HUES64 (cell line): ENCODE measurements around the gene YEATS4.

Source experiments
- H3K27ac ChIP-seq: 2 replicates; pipeline ENCODE4 v1.7.0; 2013; ENCODE audit warnings: low read depth, low read length, inconsistent platforms
- H3K27me3 ChIP-seq: 2 replicates; pipeline ENCODE4 v1.6.1; 2013; ENCODE audit warnings: mild to moderate bottlenecking, low read length; ENCODE audit not compliant: insufficient read depth
- H3K36me3 ChIP-seq: 2 replicates; pipeline ENCODE4 v1.6.1; 2013; ENCODE audit warnings: mild to moderate bottlenecking, low read length; ENCODE audit not compliant: insufficient read depth
- H3K4me1 ChIP-seq: 2 replicates; pipeline ENCODE4 v1.6.1; 2013; ENCODE audit warnings: mild to moderate bottlenecking, low read length, moderate library complexity; ENCODE audit not compliant: insufficient read depth
- H3K4me3 ChIP-seq: 2 replicates; pipeline ENCODE4 v1.5.1; 2013; ENCODE audit warnings: mild to moderate bottlenecking, low read length, moderate library complexity
- H3K9ac ChIP-seq: 2 replicates; pipeline ENCODE4 v1.6.1; 2013; ENCODE audit warnings: mild to moderate bottlenecking, low read depth, low read length
- H3K9me3 ChIP-seq: 2 replicates; pipeline ENCODE4 v1.6.1; 2013; ENCODE audit warnings: low read depth, low read length; ENCODE audit not compliant: insufficient read depth
- WGBS: fragments of 150-250, 120-280 bp; methylation state at CpG from one replicate; pipeline ENCODE4 v1.1.7; 2013; ENCODE audit warnings: missing lambda C conversion rate; 5-methylcytosine and 5-hydroxymethylcytosine counted together

Gene YEATS4

DNA sequence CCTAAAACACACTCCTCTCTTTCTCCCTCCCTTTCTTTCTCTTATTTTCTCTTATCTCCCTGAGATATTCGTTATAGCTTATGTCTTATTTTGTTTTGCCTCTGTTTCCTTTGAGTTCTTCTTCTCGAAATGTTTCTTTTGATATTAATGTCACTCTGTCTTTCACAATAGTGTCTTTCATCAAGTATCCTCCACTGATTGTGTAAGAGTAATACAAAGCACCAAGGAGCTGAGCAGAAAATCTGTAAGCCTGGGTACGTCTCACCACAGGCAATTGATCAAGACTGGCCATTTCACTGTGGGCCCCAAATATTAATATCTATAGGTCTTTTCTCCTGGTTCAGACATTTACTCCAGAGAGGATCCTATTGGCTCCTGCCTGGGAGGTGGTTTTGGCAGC, 16.2 kb upstream of the YEATS4 start:
- no peak overlapping the region; the same call in 1 of the 2 replicates for H3K9ac ChIP-seq
- H3K4me1 ChIP-seq, result no peaks in the 10 kb centered on the region
- H3K36me3 ChIP-seq, result no peaks in the 10 kb centered on the region
- 94% methylated on average over 3 of the region's 3 CpGs for WGBS
- H3K27ac ChIP-seq, result no peak overlapping the region
- no peaks in the 10 kb centered on the region for H3K27me3 ChIP-seq
- H3K4me3 ChIP-seq, result no peak overlapping the region
- no peaks in the 10 kb centered on the region for H3K9me3 ChIP-seq

DNA sequence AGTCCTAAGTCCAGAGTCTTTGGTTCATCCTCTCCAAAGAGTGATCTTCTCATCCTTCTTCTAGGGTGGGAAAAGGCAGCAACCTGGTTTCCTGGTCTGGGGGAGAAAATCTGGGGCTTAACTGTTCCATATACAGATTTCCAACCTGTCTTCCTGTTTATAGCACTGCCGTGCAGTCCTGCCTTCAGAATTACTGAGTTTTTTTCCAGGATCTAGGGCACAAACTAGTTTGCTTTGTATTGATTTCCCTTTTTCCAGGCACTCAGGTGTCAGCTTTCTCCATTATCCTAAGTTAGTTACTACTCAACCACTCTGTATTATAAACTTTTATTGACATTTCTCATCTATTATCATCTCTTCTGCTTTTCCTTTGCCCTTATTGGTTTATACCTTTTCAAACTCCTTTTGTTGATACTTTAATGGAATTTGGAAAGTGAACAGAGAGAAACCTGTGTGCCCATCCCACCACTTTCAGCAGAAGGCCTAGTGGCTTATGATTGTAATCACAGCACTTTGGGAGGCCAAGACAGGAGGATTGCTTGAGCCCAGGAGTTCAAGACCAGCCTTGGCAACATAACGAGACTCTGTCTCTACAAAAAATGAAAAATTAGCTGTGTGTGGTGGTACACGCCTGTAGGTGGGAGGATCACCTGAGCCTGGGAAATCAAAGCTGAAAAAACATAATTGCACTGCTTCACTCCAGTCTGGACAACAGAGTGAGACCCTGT, 15.5 kb upstream of the YEATS4 start:
- no peaks in the 10 kb centered on the region for H3K27me3 ChIP-seq
- 76% methylated on average over 3 of the region's 3 CpGs for WGBS
- no peak overlapping the region; the same call in 1 of the 2 replicates for H3K9ac ChIP-seq
- H3K27ac ChIP-seq, result no peak overlapping the region
- H3K9me3 ChIP-seq, result no peaks in the 10 kb centered on the region
- H3K4me3 ChIP-seq, result no peak overlapping the region
- no peaks in the 10 kb centered on the region for H3K4me1 ChIP-seq
- H3K36me3 ChIP-seq, result no peaks in the 10 kb centered on the region

DNA sequence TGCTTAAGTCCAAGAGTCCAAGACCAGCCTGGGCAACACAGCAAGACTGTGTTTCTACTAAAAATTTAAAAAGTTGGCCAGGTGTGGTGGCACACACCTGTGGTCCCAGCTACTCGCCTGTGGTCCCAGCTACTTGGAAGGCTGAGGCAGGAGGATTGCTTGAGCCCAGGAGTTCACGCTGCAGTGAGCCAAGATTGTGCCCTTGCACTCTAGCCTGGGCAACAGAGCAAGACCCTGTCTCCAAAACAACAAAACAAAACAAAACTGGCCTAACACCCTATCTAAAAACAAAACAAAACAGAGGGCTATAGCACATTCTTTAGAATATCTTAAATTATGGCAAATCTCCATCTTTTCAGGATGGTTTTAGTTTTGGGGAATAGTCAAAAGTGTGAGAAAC, 14.5 kb upstream of the YEATS4 start:
- H3K9ac ChIP-seq, result no peak overlapping the region
- no peak overlapping the region for H3K4me3 ChIP-seq
- WGBS, result 95% methylated on average over 2 of the region's 2 CpGs
- H3K36me3 ChIP-seq, result no peaks in the 10 kb centered on the region
- H3K27ac ChIP-seq, result no peak overlapping the region
- H3K27me3 ChIP-seq, result no peaks in the 10 kb centered on the region
- H3K9me3 ChIP-seq, result no peaks in the 10 kb centered on the region
- H3K4me1 ChIP-seq, result no peaks in the 10 kb centered on the region

DNA sequence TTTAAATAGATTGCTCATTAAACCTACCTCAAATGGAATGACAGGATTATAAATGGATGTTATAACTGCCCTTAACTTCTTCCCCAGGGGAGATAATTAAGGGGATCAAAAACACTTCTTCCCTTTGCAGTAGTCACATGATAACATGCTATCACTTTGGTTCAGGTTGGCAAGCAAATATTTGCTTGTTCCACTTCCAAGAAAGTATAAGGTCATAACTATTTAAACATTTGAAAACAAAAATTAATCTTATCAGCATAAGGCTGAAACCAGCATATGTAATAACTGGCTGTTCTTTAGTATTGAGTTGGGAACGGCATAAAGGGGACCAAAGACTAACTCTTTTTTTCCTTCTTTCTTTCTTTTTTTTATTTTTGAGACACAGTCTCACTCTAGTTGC, 13.8 kb upstream of the YEATS4 start:
- Histone ChIP-seq H3K27ac (no peak overlapping the region), H3K9ac (no peak overlapping the region)

DNA sequence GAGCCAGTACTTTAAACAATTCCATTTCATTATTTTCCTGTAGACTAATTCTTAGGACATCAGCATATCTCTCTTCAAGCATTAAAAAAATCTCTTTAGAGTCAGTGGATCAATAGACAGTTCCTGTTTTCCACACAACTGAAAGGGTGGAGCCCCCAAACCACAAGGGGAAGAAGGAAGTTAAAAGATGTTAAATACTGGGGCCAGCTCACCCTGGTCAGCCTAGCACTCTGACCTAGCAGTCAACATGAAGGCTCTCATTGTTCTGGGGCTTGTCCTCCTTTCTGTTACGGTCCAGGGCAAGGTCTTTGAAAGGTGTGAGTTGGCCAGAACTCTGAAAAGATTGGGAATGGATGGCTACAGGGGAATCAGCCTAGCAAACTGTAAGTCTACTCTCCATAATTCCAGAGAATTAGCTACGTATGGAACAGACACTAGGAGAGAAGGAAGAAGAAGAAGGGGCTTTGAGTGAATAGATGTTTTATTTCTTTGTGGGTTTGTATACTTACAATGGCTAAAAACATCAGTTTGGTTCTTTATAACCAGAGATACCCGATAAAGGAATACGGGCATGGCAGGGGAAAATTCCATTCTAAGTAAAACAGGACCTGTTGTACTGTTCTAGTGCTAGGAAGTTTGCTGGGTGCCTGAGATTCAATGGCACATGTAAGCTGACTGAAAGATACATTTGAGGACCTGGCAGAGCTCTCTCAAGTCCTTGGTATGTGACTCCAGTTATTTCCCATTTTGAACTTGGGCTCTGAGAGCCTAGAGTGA, 11.2 kb upstream of the YEATS4 start, which contains the start of gene LYZ:
LYZ (plus strand) TSS at position 220 of the 777 bp plus-strand sequence; CDS start at position 248, 28 bp downstream.
- H3K4me1 ChIP-seq, result no peaks in the 10 kb centered on the region
- no peak within 1 kb of the TSS for H3K27ac ChIP-seq
- WGBS, result 80% methylated on average over 4 of the region's 4 CpGs
- H3K27me3 ChIP-seq, result no peaks in the 10 kb centered on the region
- no peak within 1 kb of the TSS for H3K4me3 ChIP-seq
- H3K9ac ChIP-seq, result no peak within 1 kb of the TSS
- H3K36me3 ChIP-seq, result no peaks in the 10 kb centered on the region
- no peaks in the 10 kb centered on the region for H3K9me3 ChIP-seq

More for the DNA sequence above, 13.8 kb upstream of the YEATS4 start:
- Histone ChIP-seq H3K4me3 (no peak overlapping the region), H3K36me3 (no peaks in the 10 kb centered on the region), H3K4me1 (no peaks in the 10 kb centered on the region), H3K27me3 (no peaks in the 10 kb centered on the region), H3K9me3 (no peaks in the 10 kb centered on the region)
- WGBS, result 100% methylated on average over 1 of the region's 1 CpG

DNA sequence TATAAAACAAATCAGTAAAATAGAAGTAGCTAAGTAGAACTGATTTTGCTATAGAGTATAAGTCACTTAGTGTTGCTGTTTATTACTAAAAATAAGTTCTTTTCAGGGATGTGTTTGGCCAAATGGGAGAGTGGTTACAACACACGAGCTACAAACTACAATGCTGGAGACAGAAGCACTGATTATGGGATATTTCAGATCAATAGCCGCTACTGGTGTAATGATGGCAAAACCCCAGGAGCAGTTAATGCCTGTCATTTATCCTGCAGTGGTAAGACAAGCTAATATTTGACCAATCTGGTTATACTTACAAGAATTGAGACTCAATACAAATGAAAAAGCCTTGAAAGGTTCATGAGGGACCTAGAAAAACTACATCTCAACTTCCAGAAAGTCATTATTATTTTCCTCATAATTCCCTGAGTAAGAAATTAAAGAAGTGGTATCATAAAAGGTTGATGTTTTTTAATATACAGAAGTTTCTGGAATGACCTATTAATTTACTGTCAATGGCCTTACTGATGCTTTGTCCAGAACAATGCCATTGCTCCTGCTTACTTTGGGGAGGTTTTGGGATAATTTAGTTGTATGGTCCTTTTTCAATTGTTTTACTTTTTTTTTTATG, 9.4 kb upstream of the YEATS4 start:
- no peak overlapping the region for H3K9ac ChIP-seq
- H3K27me3 ChIP-seq, result no peaks in the 10 kb centered on the region
- no peak overlapping the region for H3K27ac ChIP-seq
- no peaks in the 10 kb centered on the region for H3K9me3 ChIP-seq
- H3K4me1 ChIP-seq, result 0 out of 2 replicates have a peak, but pooled peaks cover 9% of the 10 kb centered on the region
- H3K4me3 ChIP-seq, result no peak overlapping the region
- H3K36me3 ChIP-seq, result no peaks in the 10 kb centered on the region
- WGBS, result 94% methylated on average over 2 of the region's 2 CpGs

DNA sequence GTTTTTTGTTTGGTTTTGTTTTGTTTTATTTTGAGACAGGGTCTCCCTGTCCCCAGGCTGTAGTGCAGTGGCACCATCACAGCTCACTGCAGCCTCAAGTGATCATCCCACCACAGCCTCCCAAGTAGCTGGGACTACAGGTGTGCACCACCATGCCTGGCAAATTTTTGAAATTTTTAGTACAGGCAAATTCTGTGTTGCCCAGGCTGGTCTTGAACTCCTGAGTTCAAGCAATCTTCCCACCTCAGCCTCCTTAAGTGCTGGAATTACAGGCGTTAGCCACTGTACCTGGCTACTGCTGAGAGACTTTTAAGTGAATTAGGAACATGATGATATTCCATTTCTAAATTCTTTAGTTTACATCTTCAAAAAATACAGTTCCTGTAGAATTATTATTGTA, 8.8 kb upstream of the YEATS4 start:
- no peak overlapping the region for H3K27ac ChIP-seq
- no peaks in the 10 kb centered on the region for H3K9me3 ChIP-seq
- WGBS, result 83% methylated on average over 1 of the region's 1 CpG
- H3K9ac ChIP-seq, result no peak overlapping the region
- no peaks in the 10 kb centered on the region for H3K36me3 ChIP-seq
- no peaks in the 10 kb centered on the region for H3K27me3 ChIP-seq
- no peak overlapping the region for H3K4me3 ChIP-seq
- H3K4me1 ChIP-seq, result 0 out of 2 replicates have a peak, but pooled peaks cover 9% of the 10 kb centered on the region

DNA sequence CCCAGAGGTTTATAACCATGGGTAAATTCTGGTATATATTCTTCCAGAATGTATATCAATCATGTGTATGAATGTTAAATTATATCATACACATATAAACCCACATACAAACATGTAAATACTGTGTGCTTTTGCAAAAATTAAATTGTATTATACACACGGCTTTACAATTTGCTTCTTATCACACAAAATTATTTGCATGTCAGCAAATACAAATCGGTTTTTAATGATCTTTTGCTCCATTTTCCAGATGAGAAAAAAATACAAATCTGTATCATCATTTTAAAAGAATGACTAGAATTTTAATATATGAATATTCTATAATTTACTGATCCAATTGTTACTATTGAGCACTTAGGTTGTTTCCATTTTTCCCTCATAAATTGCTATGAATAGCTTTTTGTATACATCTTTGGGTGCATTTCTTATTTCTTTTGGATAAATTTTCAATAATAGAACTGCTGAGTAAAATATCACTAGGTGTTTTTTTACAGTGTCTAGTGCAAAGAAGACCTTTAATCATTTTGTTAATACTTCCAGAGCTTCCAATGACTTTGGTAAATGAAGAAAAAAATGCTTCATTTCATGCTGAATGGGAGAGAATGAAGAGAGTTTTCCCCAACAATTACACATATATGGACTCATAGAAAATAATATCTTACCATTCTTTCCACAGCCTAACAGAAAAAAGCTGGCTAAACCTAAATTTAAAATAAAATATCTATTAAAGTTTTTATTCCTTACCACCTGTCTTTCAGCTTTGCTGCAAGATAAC, 7.9 kb upstream of the YEATS4 start:
- WGBS, result 90% methylated on average over 2 of the region's 2 CpGs
- Histone ChIP-seq H3K27me3 (no peaks in the 10 kb centered on the region), H3K4me1 (0 out of 2 replicates have a peak, but pooled peaks cover 9% of the 10 kb centered on the region), H3K27ac (no peak overlapping the region), H3K4me3 (no peak overlapping the region), H3K9ac (no peak overlapping the region), H3K36me3 (no peaks in the 10 kb centered on the region), H3K9me3 (no peaks in the 10 kb centered on the region)

DNA sequence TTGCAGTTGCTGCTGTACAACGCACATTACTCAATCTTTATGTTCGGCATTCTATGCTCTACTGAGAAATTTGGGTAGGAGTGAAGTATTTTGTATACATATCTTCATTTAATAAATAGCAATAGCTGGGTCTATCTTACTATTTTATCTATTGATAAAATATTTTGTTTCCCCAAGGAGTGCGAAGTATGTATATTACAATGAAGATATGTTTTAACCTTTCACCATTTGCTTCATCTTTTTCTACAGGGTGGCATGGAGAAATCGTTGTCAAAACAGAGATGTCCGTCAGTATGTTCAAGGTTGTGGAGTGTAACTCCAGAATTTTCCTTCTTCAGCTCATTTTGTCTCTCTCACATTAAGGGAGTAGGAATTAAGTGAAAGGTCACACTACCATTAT, 6.6 kb upstream of the YEATS4 start:
- Histone ChIP-seq H3K27me3 (no peaks in the 10 kb centered on the region), H3K36me3 (no peaks in the 10 kb centered on the region), H3K9me3 (no peaks in the 10 kb centered on the region), H3K4me1 (0 out of 2 replicates have a peak, but pooled peaks cover 9% of the 10 kb centered on the region), H3K9ac (no peak overlapping the region), H3K4me3 (no peak overlapping the region), H3K27ac (no peak overlapping the region)
- 100% methylated on average over 2 of the region's 5 CpGs for WGBS

DNA sequence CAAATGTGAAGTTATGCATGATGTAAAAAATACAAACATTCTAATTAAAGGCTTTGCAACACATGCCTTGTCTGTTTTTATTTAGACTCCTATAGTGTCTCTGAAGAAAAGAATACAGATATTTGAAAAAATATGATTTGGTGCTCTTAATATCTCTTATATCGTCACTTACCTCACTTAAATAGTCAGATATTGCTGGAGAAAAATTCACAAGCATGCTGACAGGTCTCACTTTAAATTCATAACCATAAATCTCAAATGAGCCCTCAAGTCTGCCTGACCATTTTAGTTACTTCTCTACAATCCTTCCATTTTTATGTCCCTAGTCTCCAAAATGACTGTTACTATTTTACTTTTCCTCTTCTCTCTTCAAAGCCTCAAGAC, 5.4 kb upstream of the YEATS4 start:
- 81% methylated on average over 1 of the region's 1 CpG for WGBS
- Histone ChIP-seq H3K9me3 (no peaks in the 10 kb centered on the region), H3K4me1 (0 out of 2 replicates have a peak, but pooled peaks cover 10% of the 10 kb centered on the region), H3K9ac (no peak overlapping the region), H3K27me3 (no peaks in the 10 kb centered on the region), H3K4me3 (no peak overlapping the region), H3K27ac (no peak overlapping the region), H3K36me3 (no peaks in the 10 kb centered on the region)
